HEK293 (cell line): Measurements from ENCODE around the gene ROR2.

Source experiments
- BCL11A ChIP-seq: fragments of 450-650 bp; formaldehyde crosslinking; IDR thresholded peaks from 2 replicates; pipeline ENCODE4 v1.5.1; 2016; ENCODE audit warnings: low read depth, missing biosample characterization, missing genetic modification characterization
- GFI1B ChIP-seq: fragments of 450-650 bp; formaldehyde crosslinking; IDR thresholded peaks from 2 replicates; pipeline ENCODE4 v1.5.1; 2016; ENCODE audit warnings: missing biosample characterization, missing genetic modification characterization
- KLF8 ChIP-seq: fragments of 450-650 bp; formaldehyde crosslinking; IDR thresholded peaks from 2 replicates; pipeline ENCODE4 v1.5.1; 2016; ENCODE audit warnings: missing biosample characterization, missing genetic modification characterization
- PRDM2 ChIP-seq: fragments of 450-650 bp; formaldehyde crosslinking; IDR thresholded peaks from 2 replicates; pipeline ENCODE4 v1.5.1; 2016; ENCODE audit warnings: missing biosample characterization, missing genetic modification characterization, borderline replicate concordance
- REPIN1 ChIP-seq: fragments of 450-650 bp; formaldehyde crosslinking; IDR thresholded peaks from 2 replicates; pipeline ENCODE4 v1.5.1; 2017; ENCODE audit warnings: missing biosample characterization, missing genetic modification characterization, low read depth
- REST ChIP-seq: fragments of 450-650 bp; formaldehyde crosslinking; IDR thresholded peaks from 2 replicates; pipeline ENCODE4 v1.5.1; 2016; ENCODE audit warnings: missing biosample characterization, missing genetic modification characterization
- WT1 ChIP-seq: fragments of 450-650 bp; formaldehyde crosslinking; IDR thresholded peaks from 2 replicates; pipeline ENCODE4 v1.5.1; 2016; ENCODE audit warnings: missing biosample characterization, missing genetic modification characterization
- ZBTB48 ChIP-seq: fragments of 450-650 bp; formaldehyde crosslinking; IDR thresholded peaks from 2 replicates; pipeline ENCODE4 v1.5.1; 2016; ENCODE audit warnings: missing biosample characterization, missing genetic modification characterization
- ZFHX2 ChIP-seq: fragments of 450-650 bp; formaldehyde crosslinking; conservative IDR thresholded peaks from 2 replicates; pipeline ENCODE4 v1.5.1; 2016; ENCODE audit warnings: missing biosample characterization, missing genetic modification characterization
- ZFP69B ChIP-seq: fragments of 450-650 bp; formaldehyde crosslinking; IDR thresholded peaks from 2 replicates; pipeline ENCODE4 v1.5.1; 2016; ENCODE audit warnings: missing biosample characterization, missing genetic modification characterization
- ZNF155 ChIP-seq: fragments of 450-650 bp; formaldehyde crosslinking; IDR thresholded peaks from 2 replicates; pipeline ENCODE4 v1.5.1; 2016; ENCODE audit warnings: missing biosample characterization, missing genetic modification characterization
- ZNF174 ChIP-seq: fragments of 450-650 bp; formaldehyde crosslinking; IDR thresholded peaks from 2 replicates; pipeline ENCODE4 v1.5.0; 2017; ENCODE audit warnings: missing biosample characterization, mild to moderate bottlenecking, missing genetic modification characterization
- ZNF18 ChIP-seq: fragments of 450-650 bp; formaldehyde crosslinking; IDR thresholded peaks from 2 replicates; pipeline ENCODE4 v1.5.1; 2016; ENCODE audit warnings: missing biosample characterization, missing genetic modification characterization
- ZNF350 ChIP-seq: fragments of 450-650 bp; formaldehyde crosslinking; IDR thresholded peaks from 2 replicates; pipeline ENCODE4 v1.5.0; 2017; ENCODE audit warnings: missing biosample characterization, mild to moderate bottlenecking, missing genetic modification characterization
- ZNF366 ChIP-seq: fragments of 450-650 bp; formaldehyde crosslinking; conservative IDR thresholded peaks from 2 replicates; pipeline ENCODE4 v1.5.1; 2016; ENCODE audit warnings: missing biosample characterization, missing genetic modification characterization
- ZNF394 ChIP-seq: fragments of 450-650 bp; formaldehyde crosslinking; IDR thresholded peaks from 2 replicates; pipeline ENCODE4 v1.5.1; 2016; ENCODE audit warnings: missing biosample characterization, missing genetic modification characterization, mild to moderate bottlenecking, moderate library complexity, borderline replicate concordance
- ZNF529 ChIP-seq: fragments of 450-650 bp; formaldehyde crosslinking; IDR thresholded peaks from 2 replicates; pipeline ENCODE4 v1.5.1; 2017; ENCODE audit warnings: missing genetic modification characterization, missing biosample characterization; ENCODE audit not compliant: insufficient replicate concordance
- ZNF555 ChIP-seq: fragments of 450-650 bp; formaldehyde crosslinking; conservative IDR thresholded peaks from 2 replicates; pipeline ENCODE4 v1.5.1; 2017; ENCODE audit warnings: missing biosample characterization, mild to moderate bottlenecking, missing genetic modification characterization, inconsistent platforms
- ZNF621 ChIP-seq: fragments of 450-650 bp; formaldehyde crosslinking; IDR thresholded peaks from 2 replicates; pipeline ENCODE4 v1.5.1; 2017; ENCODE audit warnings: missing biosample characterization, missing genetic modification characterization
- ZNF629 ChIP-seq: fragments of 450-650 bp; formaldehyde crosslinking; IDR thresholded peaks from 2 replicates; pipeline ENCODE4 v1.5.1; 2017; ENCODE audit warnings: missing biosample characterization, missing genetic modification characterization
- ZNF692 ChIP-seq: fragments of 450-650 bp; formaldehyde crosslinking; IDR thresholded peaks from 2 replicates; pipeline ENCODE4 v1.5.1; 2016; ENCODE audit warnings: missing biosample characterization, missing genetic modification characterization
- ZNF76 ChIP-seq: fragments of 450-650 bp; formaldehyde crosslinking; IDR thresholded peaks from 2 replicates; pipeline ENCODE4; 2016; ENCODE audit warnings: low read depth, missing biosample characterization, missing genetic modification characterization, borderline replicate concordance
- TF ChIP-seq, protein P1 (sequence below): fragments of 450-650 bp; formaldehyde crosslinking; IDR thresholded peaks from 2 replicates; pipeline ENCODE4 v1.5.1; 2016; ENCODE audit warnings: missing biosample characterization, missing genetic modification characterization
- TF ChIP-seq, protein P2 (sequence below): fragments of 450-650 bp; formaldehyde crosslinking; IDR thresholded peaks from 2 replicates; pipeline ENCODE4 v1.5.1; 2016; ENCODE audit warnings: missing biosample characterization, missing genetic modification characterization, low read depth

Gene ROR2

DNA sequence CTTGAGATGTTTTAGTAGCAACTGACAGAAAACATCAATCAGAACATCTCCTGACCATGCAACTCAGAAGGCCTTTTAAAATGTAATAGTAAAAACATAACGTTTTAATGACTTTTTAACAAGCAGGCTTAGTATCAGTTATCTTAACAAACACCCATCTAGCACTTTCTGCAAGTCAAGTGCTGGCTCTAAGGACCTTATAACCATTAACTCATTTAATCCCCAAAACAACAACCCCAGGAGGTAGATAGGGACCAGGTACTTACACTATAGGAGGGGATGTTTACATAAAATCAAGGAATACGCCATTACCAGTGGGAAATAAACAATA, 41.8 kb downstream of the ROR2 start (continued):
- TF ChIP-seq ZNF629 (tag by site-specific recombination) (no peak), ZBTB48 (no peak), ZNF174 (tag by site-specific recombination) (no peak), PRDM2 (tag by site-specific recombination) (no peak), REST (tag by site-specific recombination) (no peak), ZNF155 (no peak), ZNF18 (tag by site-specific recombination) (0 out of 2 replicates have a peak, but pooled peaks have one; percentile 36), ZNF350 (tag by site-specific recombination) (no peak), ZNF692 (tag by site-specific recombination) (no peak), ZNF394 (tag by site-specific recombination) (no peak), ZNF621 (no peak), WT1 (peak; percentile 95), KLF8 (tag by site-specific recombination) (0 out of 2 replicates have a peak, but pooled peaks have one; percentile 30), REPIN1 (no peak), GFI1B (tag by site-specific recombination) (peak; percentile 56), BCL11A (tag by site-specific recombination) (0 out of 2 replicates have a peak, but pooled peaks have one; percentile 29), ZNF366 (no peak), ZFP69B (tag by site-specific recombination) (no peak), ZNF76 (no peak), ZFHX2 (tag by site-specific recombination) (no peak), ZNF555 (tag by site-specific recombination) (no peak), ZNF529 (tag by site-specific recombination) (no peak)
- TF ChIP-seq, protein P1, sequence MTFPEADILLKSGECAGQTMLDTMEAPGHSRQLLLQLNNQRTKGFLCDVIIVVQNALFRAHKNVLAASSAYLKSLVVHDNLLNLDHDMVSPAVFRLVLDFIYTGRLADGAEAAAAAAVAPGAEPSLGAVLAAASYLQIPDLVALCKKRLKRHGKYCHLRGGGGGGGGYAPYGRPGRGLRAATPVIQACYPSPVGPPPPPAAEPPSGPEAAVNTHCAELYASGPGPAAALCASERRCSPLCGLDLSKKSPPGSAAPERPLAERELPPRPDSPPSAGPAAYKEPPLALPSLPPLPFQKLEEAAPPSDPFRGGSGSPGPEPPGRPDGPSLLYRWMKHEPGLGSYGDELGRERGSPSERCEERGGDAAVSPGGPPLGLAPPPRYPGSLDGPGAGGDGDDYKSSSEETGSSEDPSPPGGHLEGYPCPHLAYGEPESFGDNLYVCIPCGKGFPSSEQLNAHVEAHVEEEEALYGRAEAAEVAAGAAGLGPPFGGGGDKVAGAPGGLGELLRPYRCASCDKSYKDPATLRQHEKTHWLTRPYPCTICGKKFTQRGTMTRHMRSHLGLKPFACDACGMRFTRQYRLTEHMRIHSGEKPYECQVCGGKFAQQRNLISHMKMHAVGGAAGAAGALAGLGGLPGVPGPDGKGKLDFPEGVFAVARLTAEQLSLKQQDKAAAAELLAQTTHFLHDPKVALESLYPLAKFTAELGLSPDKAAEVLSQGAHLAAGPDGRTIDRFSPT (tag by site-specific recombination): no peak
- TF ChIP-seq, protein P2, sequence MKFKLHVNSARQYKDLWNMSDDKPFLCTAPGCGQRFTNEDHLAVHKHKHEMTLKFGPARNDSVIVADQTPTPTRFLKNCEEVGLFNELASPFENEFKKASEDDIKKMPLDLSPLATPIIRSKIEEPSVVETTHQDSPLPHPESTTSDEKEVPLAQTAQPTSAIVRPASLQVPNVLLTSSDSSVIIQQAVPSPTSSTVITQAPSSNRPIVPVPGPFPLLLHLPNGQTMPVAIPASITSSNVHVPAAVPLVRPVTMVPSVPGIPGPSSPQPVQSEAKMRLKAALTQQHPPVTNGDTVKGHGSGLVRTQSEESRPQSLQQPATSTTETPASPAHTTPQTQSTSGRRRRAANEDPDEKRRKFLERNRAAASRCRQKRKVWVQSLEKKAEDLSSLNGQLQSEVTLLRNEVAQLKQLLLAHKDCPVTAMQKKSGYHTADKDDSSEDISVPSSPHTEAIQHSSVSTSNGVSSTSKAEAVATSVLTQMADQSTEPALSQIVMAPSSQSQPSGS: 0 out of 2 replicates have a peak, but pooled peaks have one; percentile 12
